ENCODE data around the gene ROR2. TPM values are rescaled to one million over a fixed set of nuclear protein-coding genes. Genes with fewer than 3 reads are reported as not detected.
A peak's percentile ranks its signal among the peaks of the same experiment; 100 is the strongest.

The ROR2 gene
- total RNA-seq, 1 donor from 2014 or later = 0.32 TPM

DNA sequence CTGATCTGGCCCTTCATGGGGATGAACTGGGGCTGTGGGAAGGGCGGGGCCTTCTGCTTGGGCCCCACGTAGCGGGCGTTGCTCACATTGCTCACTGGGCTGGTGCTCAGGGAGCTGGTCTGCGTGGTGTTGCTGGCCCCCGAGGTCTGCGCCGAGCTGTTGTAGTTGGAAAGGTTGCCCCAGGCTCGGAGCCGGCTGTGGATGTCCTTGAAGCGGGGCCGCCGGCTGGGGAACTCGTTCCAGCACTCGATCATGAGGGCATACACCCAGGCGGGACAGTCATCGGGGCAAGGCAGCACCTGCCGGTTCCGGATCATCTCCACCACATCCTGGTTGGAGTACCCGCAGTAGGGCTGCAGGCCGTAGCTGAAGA is 226.0 kb downstream of the ROR2 start:
- Histone ChIP-seq H3K4me1 (no peaks in the 10 kb centered on the region), H3K36me3 (no peaks in the 10 kb centered on the region), H3K4me3 (no peak overlapping the region), H3K9me3 (no peaks in the 10 kb centered on the region), H3K27me3 (no peaks in the 10 kb centered on the region), H3K27ac (no peak overlapping the region)
- intact Hi-C loops (cut with DNase I) = no loop called here
- peak in 1 of 2 donors; percentile 61 for DNase-seq (ENCODE audit: low spot score in 2 of 2)
- TF ChIP-seq, protein P1, sequence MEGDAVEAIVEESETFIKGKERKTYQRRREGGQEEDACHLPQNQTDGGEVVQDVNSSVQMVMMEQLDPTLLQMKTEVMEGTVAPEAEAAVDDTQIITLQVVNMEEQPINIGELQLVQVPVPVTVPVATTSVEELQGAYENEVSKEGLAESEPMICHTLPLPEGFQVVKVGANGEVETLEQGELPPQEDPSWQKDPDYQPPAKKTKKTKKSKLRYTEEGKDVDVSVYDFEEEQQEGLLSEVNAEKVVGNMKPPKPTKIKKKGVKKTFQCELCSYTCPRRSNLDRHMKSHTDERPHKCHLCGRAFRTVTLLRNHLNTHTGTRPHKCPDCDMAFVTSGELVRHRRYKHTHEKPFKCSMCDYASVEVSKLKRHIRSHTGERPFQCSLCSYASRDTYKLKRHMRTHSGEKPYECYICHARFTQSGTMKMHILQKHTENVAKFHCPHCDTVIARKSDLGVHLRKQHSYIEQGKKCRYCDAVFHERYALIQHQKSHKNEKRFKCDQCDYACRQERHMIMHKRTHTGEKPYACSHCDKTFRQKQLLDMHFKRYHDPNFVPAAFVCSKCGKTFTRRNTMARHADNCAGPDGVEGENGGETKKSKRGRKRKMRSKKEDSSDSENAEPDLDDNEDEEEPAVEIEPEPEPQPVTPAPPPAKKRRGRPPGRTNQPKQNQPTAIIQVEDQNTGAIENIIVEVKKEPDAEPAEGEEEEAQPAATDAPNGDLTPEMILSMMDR (IDR thresholded peaks at IDR 0.05) = no peak

DNA sequence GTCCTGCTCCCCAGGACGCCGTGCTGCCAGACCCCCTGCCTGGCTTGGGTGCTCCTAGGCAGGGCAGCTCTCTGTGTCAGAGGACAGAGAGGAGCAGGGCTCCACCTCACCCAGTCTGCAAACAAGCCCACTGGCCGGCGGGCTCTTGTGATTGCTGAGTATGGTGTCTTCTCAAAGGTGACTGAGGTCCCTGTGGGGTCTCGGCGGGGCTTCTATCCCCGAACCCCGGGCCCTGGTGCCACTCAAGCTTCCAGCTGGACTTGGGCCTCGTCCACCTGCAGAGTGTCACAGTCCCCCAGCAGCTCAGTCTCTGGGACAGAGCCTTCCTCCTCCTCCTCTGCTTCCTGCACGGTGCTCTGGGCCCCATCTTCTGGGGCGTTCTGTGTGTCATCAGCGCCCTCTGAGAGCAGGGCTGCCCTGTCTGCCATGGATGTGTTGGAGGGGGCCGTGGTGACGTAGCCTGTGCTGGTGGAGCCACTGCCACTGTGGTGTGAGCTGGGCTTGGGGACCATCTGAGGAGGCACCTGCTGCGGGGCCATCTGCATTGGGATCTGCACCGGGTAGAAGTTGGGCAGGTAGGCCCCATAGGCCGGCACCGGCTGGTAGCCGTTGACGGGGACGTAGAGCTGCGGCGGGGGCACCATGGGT is 226.5 kb downstream of the ROR2 start:
- no peaks in the 10 kb centered on the region for H3K4me1 ChIP-seq
- H3K9me3 ChIP-seq = no peaks in the 10 kb centered on the region
- H3K27me3 ChIP-seq = no peaks in the 10 kb centered on the region
- no peak overlapping the region for H3K27ac ChIP-seq
- intact Hi-C loops (cut with DNase I) = no loop called here
- no peaks in the 10 kb centered on the region for H3K36me3 ChIP-seq
- DNase-seq (ENCODE audit: low spot score in 2 of 2) = peak in 1 of 2 donors; percentile 52
- TF ChIP-seq, protein P1 (IDR thresholded peaks at IDR 0.05) = no peak
- no peak overlapping the region for H3K4me3 ChIP-seq

DNA sequence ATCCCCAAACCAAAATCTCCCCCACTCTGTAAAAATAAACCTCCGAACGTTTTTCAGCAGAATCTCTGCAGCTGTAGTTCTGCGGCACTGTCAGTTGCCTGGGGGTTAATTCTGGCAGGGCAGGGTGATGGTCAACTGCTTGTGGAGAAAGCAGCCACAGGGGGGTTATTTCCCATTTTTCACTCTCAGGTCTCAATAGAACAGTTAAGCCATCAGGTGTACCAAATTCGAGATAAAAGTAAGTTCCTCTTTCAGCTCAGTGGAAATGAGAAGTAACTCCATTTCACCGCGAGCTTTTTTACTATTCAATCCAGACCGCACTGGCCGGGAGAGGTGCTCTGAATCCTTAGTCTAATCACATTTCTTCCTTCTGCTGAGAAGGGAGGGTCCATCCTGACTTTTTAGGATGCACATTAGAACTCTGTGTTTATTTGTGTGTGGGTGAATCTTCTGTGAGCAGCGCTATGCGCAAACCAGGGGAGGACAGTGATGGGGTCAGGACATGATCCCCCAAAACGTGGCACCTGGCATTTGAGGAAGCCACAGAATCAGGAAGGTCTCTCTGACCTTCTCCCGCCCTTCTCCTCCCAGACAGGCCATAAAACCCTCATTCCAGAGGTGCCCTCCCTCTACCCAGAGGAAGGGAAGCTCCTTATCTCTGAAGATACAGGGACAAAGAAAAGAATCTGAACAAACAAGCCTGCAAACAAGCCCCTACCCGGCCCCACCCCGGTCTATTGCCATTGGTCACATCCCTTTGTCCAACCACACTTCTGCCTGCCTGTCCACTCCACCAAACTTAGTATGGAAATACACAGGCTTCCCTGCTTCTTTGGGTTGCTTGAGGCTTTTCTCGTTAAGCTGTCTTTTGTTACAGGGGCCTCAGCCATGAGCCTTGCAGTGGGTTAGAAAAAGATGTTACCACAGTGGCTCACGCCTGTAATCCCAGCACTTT is 229.0 kb downstream of the ROR2 start:
- intact Hi-C loops (cut with DNase I) = no loop called here

DNA sequence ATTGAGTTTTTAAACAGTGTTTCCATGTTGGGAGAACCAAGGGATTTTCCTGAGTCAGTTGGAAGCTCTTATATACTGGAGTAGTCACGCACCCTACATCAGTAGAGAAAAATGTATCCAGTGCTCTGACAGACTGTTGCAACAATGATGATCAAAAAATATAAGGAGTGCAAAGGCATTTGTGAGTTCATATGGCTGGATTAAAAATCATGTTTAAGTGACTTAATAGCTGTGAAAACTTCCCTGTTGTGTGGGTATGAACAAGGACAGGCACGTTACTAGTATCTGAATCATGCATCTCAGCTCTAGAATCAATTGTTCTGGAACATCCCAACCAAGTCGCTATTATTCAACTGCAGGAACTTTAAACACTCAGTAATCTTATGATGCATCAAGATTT is 229.7 kb downstream of the ROR2 start:
- Histone ChIP-seq H3K9me3 (no peaks in the 10 kb centered on the region), H3K4me1 (no peaks in the 10 kb centered on the region), H3K4me3 (no peak overlapping the region), H3K27ac (no peak overlapping the region), H3K27me3 (no peaks in the 10 kb centered on the region), H3K36me3 (no peaks in the 10 kb centered on the region)
- intact Hi-C loops (cut with DNase I) = no loop called here
- DNase-seq (ENCODE audit: low spot score in 2 of 2) = no peak
- TF ChIP-seq, protein P1 (IDR thresholded peaks at IDR 0.05) = no peak

More for the DNA sequence above, 229.0 kb downstream of the ROR2 start:
- peak in 1 of 2 donors; percentile 18 for DNase-seq (ENCODE audit: low spot score in 2 of 2)
- Histone ChIP-seq H3K27ac (no peak overlapping the region), H3K27me3 (no peaks in the 10 kb centered on the region), H3K4me1 (no peaks in the 10 kb centered on the region), H3K36me3 (no peaks in the 10 kb centered on the region), H3K4me3 (no peak overlapping the region), H3K9me3 (no peaks in the 10 kb centered on the region)
- TF ChIP-seq, protein P1 (IDR thresholded peaks at IDR 0.05) = no peak

DNA sequence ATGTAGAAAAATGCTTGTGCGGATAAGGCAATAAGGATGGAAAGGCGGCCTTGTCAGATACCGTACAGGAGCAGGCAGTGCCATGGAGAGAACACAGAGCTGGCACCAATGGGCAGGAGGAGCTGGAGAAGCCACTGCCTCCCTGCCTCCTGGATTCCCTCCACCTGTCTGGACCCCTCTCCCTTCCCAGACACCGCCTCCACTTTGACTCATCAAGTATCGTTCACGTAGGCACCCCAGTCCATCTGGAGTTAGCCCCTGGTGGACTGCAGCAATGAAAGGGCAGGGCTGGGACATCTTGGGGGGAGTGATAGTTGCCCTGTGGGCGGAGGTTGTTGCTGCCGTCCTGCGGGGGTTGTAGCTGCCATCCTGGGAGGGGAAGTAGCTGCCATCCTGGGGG is 232.0 kb downstream of the ROR2 start:
- DNase-seq (ENCODE audit: low spot score in 2 of 2) = no peak
- TF ChIP-seq, protein P1 (IDR thresholded peaks at IDR 0.05) = no peak
- H3K36me3 ChIP-seq = no peaks in the 10 kb centered on the region
- H3K4me1 ChIP-seq = no peaks in the 10 kb centered on the region
- intact Hi-C loops (cut with DNase I) = no loop called here
- H3K9me3 ChIP-seq = no peaks in the 10 kb centered on the region
- H3K27me3 ChIP-seq = no peaks in the 10 kb centered on the region
- no peak overlapping the region for H3K27ac ChIP-seq
- H3K4me3 ChIP-seq = no peak overlapping the region

All from ascending aorta (tissue), 2 donors.